NCI-H1436 treated with DMSO at 0.1 percent for 48 hours (cell line): Measurements from ENCODE around the gene HRCT1.
A peak's percentile ranks its signal among the peaks of the same experiment; 100 is the strongest.
"Not testable (repeated sequence)": the region's sequence is repeated elsewhere in the genome, so short reads cannot be mapped to it uniquely, and the experiment has no call there.

Experiments
- DNase-seq: peaks from one replicate; lab custom pipeline; 2025; lab: John Stamatoyannopoulos, UW

HRCT1 gene

DNA sequence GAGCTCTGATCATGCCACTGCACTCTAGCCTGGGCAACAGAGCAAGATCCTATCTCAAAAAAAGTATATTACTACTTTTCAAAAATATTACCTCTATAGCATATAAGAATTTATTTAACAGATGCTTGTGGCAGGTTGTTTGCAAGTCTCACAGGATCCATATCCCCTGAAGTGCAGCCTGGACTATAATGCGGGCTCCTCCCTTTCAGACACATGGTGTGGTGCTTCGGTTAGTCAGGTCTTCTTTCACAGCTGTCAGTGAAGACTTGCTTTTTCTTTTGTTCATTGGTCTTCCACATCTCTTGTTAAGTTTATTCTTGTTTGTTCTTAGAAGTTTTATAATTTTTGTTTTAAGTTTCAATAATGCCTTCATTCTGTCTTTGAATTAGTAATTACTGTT is 9.4 kb upstream of the HRCT1 start:
- DNase-seq: no peak

DNA sequence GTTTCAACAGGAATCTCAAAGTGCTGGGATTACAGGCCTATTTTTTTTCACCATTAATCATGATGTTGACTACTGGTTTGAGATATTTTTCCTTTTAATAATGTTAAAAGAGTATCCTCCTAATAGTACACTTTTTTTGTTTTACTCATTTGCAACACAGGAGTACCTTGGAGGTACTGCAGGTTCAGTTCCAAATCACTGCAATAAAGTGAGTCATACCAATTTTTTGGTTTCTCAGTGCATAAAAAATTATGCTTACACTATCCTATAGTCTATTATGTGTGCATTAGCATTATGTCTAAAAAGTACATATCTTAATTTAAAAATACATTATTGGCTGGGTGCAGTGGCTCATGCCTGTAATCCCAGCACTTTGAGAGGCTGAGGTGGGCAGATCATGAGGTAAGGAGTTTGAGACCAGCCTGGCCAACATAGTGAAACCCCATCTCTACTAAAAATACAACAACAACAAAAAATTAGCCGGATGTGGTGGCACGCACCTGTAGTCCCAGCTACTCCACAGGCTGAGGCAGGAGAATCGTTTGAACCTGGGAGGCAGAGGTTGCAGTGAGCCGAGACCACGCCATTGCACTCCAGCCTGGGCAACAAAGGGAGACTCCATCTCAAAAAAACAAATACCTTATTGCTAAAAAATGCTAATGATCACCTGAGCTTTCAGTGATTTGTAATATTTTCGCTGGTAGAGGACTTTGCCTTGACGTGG is 8.5 kb upstream of the HRCT1 start:
- not testable (repeated sequence) for DNase-seq

DNA sequence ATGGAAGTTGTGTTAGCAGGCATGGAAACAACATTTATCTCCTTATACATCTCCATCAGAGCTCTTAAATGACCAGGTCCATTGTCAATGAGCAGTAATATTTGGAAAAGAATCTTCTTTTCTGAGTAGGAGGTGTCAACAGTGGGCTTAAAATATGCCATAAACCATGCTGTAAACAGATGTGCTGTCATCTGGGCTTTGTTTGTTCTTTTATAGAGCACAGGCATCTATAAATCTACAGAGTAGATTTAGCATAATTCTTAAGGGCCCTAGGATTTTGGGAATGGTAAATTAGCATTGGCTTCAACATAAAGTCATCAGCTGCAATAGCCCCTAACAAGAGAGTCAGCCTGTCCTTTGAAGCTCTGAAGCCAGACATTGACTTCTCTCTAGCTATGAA is 7.7 kb upstream of the HRCT1 start:
- no peak for DNase-seq

- DNase-seq: no peak
Observed at GRCh38 chr9:35899021-35899420, 7.0 kb upstream of the HRCT1 start.

DNA sequence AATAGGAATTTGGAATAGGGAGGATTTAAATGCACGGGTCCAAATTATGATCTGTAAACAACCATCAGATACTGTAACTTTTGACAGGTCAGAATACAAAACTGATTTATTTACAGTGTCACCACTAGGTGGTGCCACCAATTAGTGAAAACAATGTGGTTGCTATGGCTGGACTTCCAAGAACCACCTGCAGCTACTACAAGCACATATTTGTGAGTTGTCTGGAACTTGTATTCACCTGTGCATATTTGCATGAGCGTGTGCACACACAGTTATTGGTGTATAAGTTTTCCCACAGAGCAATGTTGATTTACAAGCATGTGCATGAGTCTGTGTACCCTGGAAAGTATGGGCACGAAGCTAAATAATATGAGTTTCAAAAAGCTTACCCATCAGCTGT is 3.0 kb upstream of the HRCT1 start:
- DNase-seq: peak; percentile 22

DNA sequence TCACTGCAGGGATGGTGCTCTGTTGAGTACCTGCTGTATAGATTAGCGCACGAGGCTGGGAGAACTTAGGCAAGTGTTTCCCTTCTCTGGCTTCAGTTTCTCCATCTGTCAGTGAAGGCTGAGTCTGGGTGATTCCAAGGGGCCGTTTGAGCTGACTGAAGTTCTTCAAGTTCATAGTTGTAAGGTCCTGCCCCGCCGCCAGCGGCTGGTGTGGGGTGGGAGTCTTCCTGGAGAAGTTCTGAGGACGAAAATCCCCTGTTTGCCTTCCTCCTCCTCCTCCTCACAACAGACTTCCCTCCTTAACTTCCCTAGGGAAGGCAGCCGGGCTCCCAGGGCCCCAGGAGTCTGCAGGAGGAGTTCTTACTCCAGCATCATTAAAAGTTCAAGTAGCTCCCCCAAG is 1.7 kb upstream of the HRCT1 start:
- DNase-seq: no peak

- DNase-seq: no peak
Observed at GRCh38 chr9:35905051-35905781, 786 bp upstream of the HRCT1 start.

DNA sequence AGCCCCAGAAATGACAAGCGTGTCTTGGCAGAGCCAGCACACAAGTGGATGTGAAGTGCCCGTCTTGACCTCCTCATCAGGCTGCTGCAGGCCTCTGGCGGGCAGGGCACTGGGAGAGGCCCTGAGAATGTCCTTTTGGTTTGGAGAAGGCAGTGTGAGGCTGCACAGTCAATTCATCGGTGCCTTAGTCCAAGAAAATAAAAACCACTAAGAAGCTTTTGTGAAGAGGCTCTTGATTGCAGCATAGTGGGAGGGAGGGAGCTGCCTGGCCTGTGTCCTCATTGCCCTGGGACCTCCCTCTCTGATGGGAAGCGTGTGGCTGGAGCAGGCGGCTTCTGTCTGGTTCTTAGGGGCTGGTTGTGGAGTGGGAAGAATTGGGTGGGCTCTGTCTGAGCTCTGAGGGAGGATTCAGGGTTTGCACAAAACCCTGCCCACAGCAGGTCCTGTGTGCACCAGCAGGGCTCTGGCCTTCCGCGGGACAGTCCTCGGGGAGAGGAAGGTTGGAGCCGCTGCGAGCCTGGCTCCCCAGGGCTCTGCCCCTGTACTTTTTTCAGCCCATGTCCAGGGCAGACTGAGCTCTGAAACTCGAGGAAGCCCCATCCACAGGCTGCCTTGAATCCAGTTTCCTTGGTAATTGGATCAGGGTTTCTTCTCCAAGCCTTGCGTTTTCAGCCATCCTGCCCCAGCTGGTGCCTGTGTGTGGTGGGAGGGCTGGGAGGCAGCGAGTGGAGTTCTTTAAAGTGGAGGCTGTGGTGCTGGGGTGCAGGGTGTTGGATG is 1.1 kb downstream of the HRCT1 start:
- no peak for DNase-seq

DNA sequence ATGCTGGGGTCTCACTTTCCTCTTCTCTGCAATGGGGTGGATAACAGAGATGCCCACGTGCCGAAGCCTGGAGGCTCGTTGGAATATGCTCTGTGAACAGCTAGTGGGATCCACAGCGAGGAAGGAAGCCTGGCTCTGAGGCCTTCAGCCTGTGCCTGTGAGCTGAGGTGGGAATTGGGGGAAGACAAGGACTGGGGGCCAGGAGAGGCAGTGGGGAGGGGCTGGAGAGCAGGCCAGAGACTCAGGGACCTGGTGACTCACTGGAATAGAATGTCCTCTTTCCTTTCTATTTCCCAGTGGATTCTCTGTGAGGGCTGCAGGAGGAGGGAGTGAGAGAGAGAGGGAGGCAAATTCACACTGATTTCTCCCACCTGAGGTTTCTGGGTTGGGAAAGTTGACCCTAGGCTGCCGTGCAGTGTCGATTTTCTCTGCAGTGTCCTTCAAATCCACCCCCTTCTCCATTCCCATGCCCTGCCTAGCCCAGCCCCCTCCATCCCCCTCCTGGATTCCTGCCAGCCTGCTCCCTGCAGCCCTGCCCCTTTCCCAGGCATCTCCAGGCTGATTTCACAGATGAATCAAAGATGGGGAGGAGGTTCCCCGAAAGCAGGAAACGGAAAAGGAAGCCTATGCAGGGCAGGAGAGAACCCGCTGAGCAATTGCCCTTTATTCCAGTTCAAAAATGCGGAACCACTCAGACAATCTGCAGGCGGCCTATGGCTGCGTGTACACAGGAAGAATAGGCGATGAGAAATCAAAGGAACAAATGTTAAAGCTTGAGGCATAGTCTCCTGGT is 1.9 kb downstream of the HRCT1 start:
- no peak for DNase-seq

- no peak for DNase-seq
Observed at GRCh38 chr9:35908504-35909125, 2.6 kb downstream of the HRCT1 start.

DNA sequence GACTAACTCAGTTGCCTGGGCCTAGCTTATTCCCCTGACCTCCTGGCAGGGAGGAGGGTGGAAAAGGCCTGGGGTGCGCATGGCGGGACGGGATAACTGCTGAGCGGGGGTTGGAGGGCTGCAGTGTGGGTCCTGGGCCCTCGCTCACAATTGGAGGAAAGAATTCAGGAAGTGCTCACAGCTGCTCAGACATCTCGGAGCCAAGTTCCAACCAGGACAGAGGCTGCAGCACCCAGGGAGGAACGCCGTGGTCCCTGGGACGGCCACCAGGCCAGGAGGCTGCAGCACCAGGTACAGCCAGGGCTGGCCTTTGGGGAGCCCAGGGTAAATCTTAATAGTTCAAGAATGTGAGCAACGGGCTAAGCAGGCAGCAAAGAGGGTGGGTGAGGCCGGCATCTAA is 3.3 kb downstream of the HRCT1 start, which contains the start of gene SPAAR:
TSS of gene SPAAR (plus strand) at position 217 of the 400 bp plus-strand sequence. CDS start 974 bp downstream, outside the sequence.
- DNase-seq: no peak

- no peak for DNase-seq
Observed at GRCh38 chr9:35909687-35910612, 3.9 kb downstream of the HRCT1 start.

- no peak for DNase-seq
Observed at GRCh38 chr9:35910613-35911359, 4.8 kb downstream of the HRCT1 start.

GRCh38 chr9:35911690-35912089 is 5.7 kb downstream of the HRCT1 start:
- DNase-seq: no peak

DNA sequence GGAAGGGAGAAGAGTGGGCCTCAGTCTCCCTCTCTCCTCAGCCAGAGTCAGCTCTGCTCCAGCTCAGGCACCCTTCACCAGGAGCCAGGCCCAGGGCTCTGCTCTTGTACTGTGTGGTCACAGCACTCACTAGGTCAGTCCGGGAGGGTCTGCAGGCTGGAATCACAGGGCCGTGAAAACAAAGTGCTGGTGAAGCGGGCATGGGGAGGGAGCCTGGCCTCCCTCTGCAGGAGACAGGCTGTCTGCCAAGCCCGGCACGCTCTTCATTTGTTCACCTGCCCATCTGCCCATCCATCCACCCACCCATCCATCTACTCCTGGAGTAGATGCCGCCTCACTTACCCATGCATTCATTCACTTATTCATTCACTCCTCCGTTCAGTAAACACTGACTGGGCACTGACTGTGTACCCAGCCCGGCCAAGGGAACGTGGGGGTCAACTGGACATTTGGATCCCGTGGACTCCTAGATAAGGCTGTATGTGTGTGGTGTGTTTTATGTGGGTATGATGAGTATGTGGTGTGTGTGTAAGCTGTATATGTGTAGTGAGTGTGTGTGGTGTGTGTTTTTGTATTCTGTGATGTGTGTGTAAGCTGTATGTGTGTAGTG is 6.9 kb downstream of the HRCT1 start:
- no peak for DNase-seq

- not testable (repeated sequence) for DNase-seq
Observed at GRCh38 chr9:35913429-35913828, 7.4 kb downstream of the HRCT1 start.

GRCh38 chr9:35914301-35914807 is 8.4 kb downstream of the HRCT1 start:
- DNase-seq: no peak

GRCh38 chr9:35915681-35916294 is 9.8 kb downstream of the HRCT1 start:
- no peak for DNase-seq

DNA sequence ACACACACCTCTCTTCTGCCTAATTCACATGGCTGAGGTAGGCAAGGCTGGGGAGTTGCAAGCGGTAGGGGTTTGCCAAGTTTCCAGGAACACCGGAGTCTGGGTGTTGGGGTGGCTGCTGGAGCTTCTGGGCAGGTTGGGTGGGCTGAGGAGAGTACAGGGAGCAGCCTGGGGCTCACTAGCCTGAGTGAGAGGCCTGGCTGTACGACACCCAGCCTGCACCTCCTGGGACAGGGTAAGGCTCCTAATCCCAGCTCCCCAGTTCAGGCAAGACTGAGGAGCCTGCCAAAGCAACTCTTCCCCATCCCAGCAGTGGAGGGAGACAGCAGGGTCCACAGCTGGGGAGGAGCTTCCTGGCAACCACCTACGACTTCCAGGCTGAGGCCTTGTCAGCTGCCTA is 11.3 kb downstream of the HRCT1 start:
- no peak for DNase-seq
